ENCODE results near the gene CDC42BPB.

Gene CDC42BPB

GRCh38 chr14:103033681-103034096, 23.7 kb downstream of the CDC42BPB start (continued):
- TF ChIP-seq KLF8 (tag by site-specific recombination; IDR thresholded peaks at IDR 0.05) (no peak; the same call in 1 of the 2 replicates), GLI2 (tag by site-specific recombination; IDR thresholded peaks at IDR 0.05; ENCODE audit: borderline replicate concordance, low read depth) (0 out of 2 replicates have a peak, but pooled peaks have one; percentile 25), ZNF155 (tag by site-specific recombination; IDR thresholded peaks at IDR 0.05) (no peak), ZNF157 (tag by site-specific recombination; IDR thresholded peaks at IDR 0.05) (no peak), ZNF560 (tag by site-specific recombination; IDR thresholded peaks at IDR 0.05; ENCODE audit: borderline replicate concordance) (no peak), KLF7 (tag by site-specific recombination; IDR thresholded peaks at IDR 0.05; ENCODE audit: borderline replicate concordance) (no peak; the same call in 1 of the 2 replicates), IKZF3 (tag by site-specific recombination; IDR thresholded peaks at IDR 0.05) (peak; percentile 92), PRDM2 (tag by site-specific recombination; IDR thresholded peaks at IDR 0.05; ENCODE audit: borderline replicate concordance) (no peak), ZNF280C (tag by site-specific recombination; IDR thresholded peaks at IDR 0.05) (no peak), SP3 (tag by site-specific recombination; IDR thresholded peaks at IDR 0.05) (no peak), BCL11A (tag by site-specific recombination; IDR thresholded peaks at IDR 0.05; ENCODE audit: low read depth) (peak; percentile 60; the same call in 1 of the 2 replicates), ZNF521 (tag by site-specific recombination; IDR thresholded peaks at IDR 0.05) (no peak), ZNF350 (tag by site-specific recombination; IDR thresholded peaks at IDR 0.05) (no peak), ZBTB20 (tag by site-specific recombination; IDR thresholded peaks at IDR 0.05) (0 out of 2 replicates have a peak, but pooled peaks have one; percentile 41), ZNF654 (tag by site-specific recombination; IDR thresholded peaks at IDR 0.05; ENCODE audit: low read depth) (no peak), ZNF660 (tag by site-specific recombination; IDR thresholded peaks at IDR 0.05) (peak; percentile 41; the same call in 1 of the 2 replicates), ZFP37 (tag by site-specific recombination; IDR thresholded peaks at IDR 0.05) (no peak), PRDM10 (tag by site-specific recombination; IDR thresholded peaks at IDR 0.05) (peak; percentile 27; the same call in 1 of the 2 replicates), ZNF621 (tag by site-specific recombination; IDR thresholded peaks at IDR 0.05) (no peak), FEZF1 (tag by site-specific recombination; IDR thresholded peaks at IDR 0.05) (peak; percentile 83), ZNF473 (tag by site-specific recombination; IDR thresholded peaks at IDR 0.05) (no peak), PBX3 (CRISPR knock-in tag; IDR thresholded peaks at IDR 0.05) (no peak), ZSCAN4 (tag by site-specific recombination; IDR thresholded peaks at IDR 0.05) (no peak), ZNF404 (tag by site-specific recombination; IDR thresholded peaks at IDR 0.05) (no peak), MYNN (tag by site-specific recombination; IDR thresholded peaks at IDR 0.05; ENCODE audit: borderline replicate concordance) (no peak), ZNF335 (tag by site-specific recombination; conservative IDR thresholded peaks at IDR 0.05) (no peak; the same call in 1 of the 2 replicates), ZNF211 (tag by site-specific recombination; IDR thresholded peaks at IDR 0.05; ENCODE audit: low read depth) (no peak)
